Dermis blood vessel endothelial cell (primary cell): Measurements from ENCODE around the gene MRPS31. TPM values are rescaled to one million over a fixed set of nuclear protein-coding genes. Genes with fewer than 3 reads are reported as not detected.

Experiments used
- total RNA-seq: library from RNA; depleted of rRNA; stranded (reverse); fragments of >200 nt; gene quantifications from 2 replicates; pipeline ENCODE4 v1.2.3, GENCODE V29; 2014

MRPS31 gene
- total RNA-seq, 1 donor from 2014 or later: 17.0 TPM

Other genes with a start within 250 kb of the MRPS31 start
- 35.4 and 60.4 TPM in 2 replicates for gene FOXO1, start 104.5 kb downstream of the MRPS31 start, total RNA-seq
- gene SLC25A15, start 18.4 kb upstream of the MRPS31 start, total RNA-seq: 16.8 and 28.0 TPM in 2 replicates
- 95.5 and 124 TPM in 2 replicates for gene ELF1, start 248.1 kb upstream of the MRPS31 start, total RNA-seq